ENCODE results near the gene RILPL1. TPM values are rescaled to one million over a fixed set of nuclear protein-coding genes. Genes with fewer than 3 reads are reported as not detected.
A peak's percentile ranks its signal among the peaks of the same experiment; 100 is the strongest.

RILPL1 gene
- total RNA-seq, 1 donor from 2014 or later, result 39.5 TPM

GRCh38 chr12:123512838-123513665 lies 20.5 kb downstream of the RILPL1 start:
- no peak overlapping the region for H3K27ac Mint-ChIP-seq (ENCODE audit: unreplicated experiment)
- DNase-seq (ENCODE audit: low spot score), result peak; percentile 89

GRCh38 chr12:123506843-123507236 lies 26.7 kb downstream of the RILPL1 start:
- Mint-ChIP-seq H3K27ac (ENCODE audit: unreplicated experiment) (no peak overlapping the region), H3K36me3 (ENCODE audit: low read depth) (peaks cover 18% of the 10 kb centered on the region), H3K4me1 (ENCODE audit: low read depth) (no peaks in the 10 kb centered on the region), H3K27me3 (ENCODE audit: low read depth) (no peaks in the 10 kb centered on the region), H3K9me3 (ENCODE audit: low read depth) (no peaks in the 10 kb centered on the region), H3K4me3 (ENCODE audit: unreplicated experiment) (no peak overlapping the region)
- DNase-seq (ENCODE audit: low spot score), result no peak
- no peak for TF ChIP-seq CTCF (IDR thresholded peaks at IDR 0.05)

More at GRCh38 chr12:123512838-123513665, 20.5 kb downstream of the RILPL1 start:
- H3K4me3 Mint-ChIP-seq (ENCODE audit: unreplicated experiment), result no peak overlapping the region
- H3K9me3 Mint-ChIP-seq (ENCODE audit: low read depth), result no peaks in the 10 kb centered on the region
- no peak for TF ChIP-seq CTCF (IDR thresholded peaks at IDR 0.05)
- H3K27me3 Mint-ChIP-seq (ENCODE audit: low read depth), result no peaks in the 10 kb centered on the region
- H3K4me1 Mint-ChIP-seq (ENCODE audit: low read depth), result peaks cover 17% of the 10 kb centered on the region
- H3K36me3 Mint-ChIP-seq (ENCODE audit: low read depth), result peaks cover 22% of the 10 kb centered on the region

GRCh38 chr12:123506059-123506842 lies 27.3 kb downstream of the RILPL1 start:
- Mint-ChIP-seq H3K27me3 (ENCODE audit: low read depth) (no peaks in the 10 kb centered on the region), H3K27ac (ENCODE audit: unreplicated experiment) (no peak overlapping the region), H3K4me3 (ENCODE audit: unreplicated experiment) (no peak overlapping the region), H3K4me1 (ENCODE audit: low read depth) (no peaks in the 10 kb centered on the region), H3K9me3 (ENCODE audit: low read depth) (no peaks in the 10 kb centered on the region), H3K36me3 (ENCODE audit: low read depth) (peaks cover 18% of the 10 kb centered on the region)
- no peak for DNase-seq (ENCODE audit: low spot score)
- TF ChIP-seq CTCF (IDR thresholded peaks at IDR 0.05), result no peak

- peaks cover 28% of the 10 kb centered on the region for H3K36me3 Mint-ChIP-seq (ENCODE audit: low read depth)
- no peak for DNase-seq (ENCODE audit: low spot score)
- no peaks in the 10 kb centered on the region for H3K4me1 Mint-ChIP-seq (ENCODE audit: low read depth)
- no peaks in the 10 kb centered on the region for H3K9me3 Mint-ChIP-seq (ENCODE audit: low read depth)
- no peak overlapping the region for H3K4me3 Mint-ChIP-seq (ENCODE audit: unreplicated experiment)
- no peak overlapping the region for H3K27ac Mint-ChIP-seq (ENCODE audit: unreplicated experiment)
- no peaks in the 10 kb centered on the region for H3K27me3 Mint-ChIP-seq (ENCODE audit: low read depth)
- TF ChIP-seq CTCF (IDR thresholded peaks at IDR 0.05), result no peak
Observed at GRCh38 chr12:123502163-123502704, 31.3 kb downstream of the RILPL1 start.

GRCh38 chr12:123499332-123499731 lies 34.2 kb downstream of the RILPL1 start:
- TF ChIP-seq CTCF (IDR thresholded peaks at IDR 0.05), result no peak
- H3K9me3 Mint-ChIP-seq (ENCODE audit: low read depth), result no peaks in the 10 kb centered on the region
- H3K27me3 Mint-ChIP-seq (ENCODE audit: low read depth), result no peaks in the 10 kb centered on the region
- H3K4me1 Mint-ChIP-seq (ENCODE audit: low read depth), result no peaks in the 10 kb centered on the region
- no peak for DNase-seq (ENCODE audit: low spot score)
- H3K36me3 Mint-ChIP-seq (ENCODE audit: low read depth), result peaks cover 29% of the 10 kb centered on the region
- peak overlapping the region; percentile 15 for H3K27ac Mint-ChIP-seq (ENCODE audit: unreplicated experiment)
- H3K4me3 Mint-ChIP-seq (ENCODE audit: unreplicated experiment), result no peak overlapping the region
